A549 (cell line): ENCODE measurements around the gene FGD4.

ENCODE experiments used
- BHLHE40 ChIP-seq: IDR thresholded peaks from 2 replicates; pipeline ENCODE4 v1.6.1; 2012; ENCODE audit warnings: low read depth, low read length, inconsistent platforms
- HOXA7 ChIP-seq: fragments of 250-450 bp; sonication (Bioruptor Pico); IDR thresholded peaks from 2 replicates; pipeline ENCODE4 v1.5.0; 2020; ENCODE audit warnings: mild to moderate bottlenecking, moderate library complexity
- KDM1A ChIP-seq: fragments of 200-600 bp; sonication (generic); IDR thresholded peaks from 2 replicates; pipeline ENCODE4 v1.6.1; 2016; ENCODE audit warnings: low read depth, mild to moderate bottlenecking
- POLR2A ChIP-seq: IDR thresholded peaks from 2 replicates; pipeline ENCODE4 v1.6.1; 2012; ENCODE audit warnings: mild to moderate bottlenecking, low read length
- RAD21 ChIP-seq, 2 experiments: fragments of >200 bp in 1 of 2; sonication (Bioruptor Twin) in 1 of 2; formaldehyde crosslinking in 1 of 2; IDR thresholded peaks in 1 of 2; conservative IDR thresholded peaks in 1 of 2; 2 replicates in 1 of 2; 3 replicates in 1 of 2; pipeline ENCODE4 v1.6.1; 2012 to 2018; ENCODE audit warnings: inconsistent platforms in 1 of 2
- RNF2 ChIP-seq: fragments of 200-600 bp; sonication (generic); IDR thresholded peaks from 2 replicates; pipeline ENCODE4 v1.6.1; 2016; ENCODE audit warnings: low read depth, mild to moderate bottlenecking, antibody characterized with exemption, moderate library complexity, borderline replicate concordance
- ZNF302 ChIP-seq: fragments of 250-450 bp; sonication (Bioruptor Pico); IDR thresholded peaks from 2 replicates; pipeline ENCODE4 v1.9.0; 2021; ENCODE audit warnings: inconsistent platforms, mild to moderate bottlenecking, moderate library complexity
- TF ChIP-seq, protein P1 (sequence below): fragments of >200 bp; sonication (Bioruptor Twin); formaldehyde crosslinking; IDR thresholded peaks from 3 replicates; pipeline ENCODE4 v1.5.1; 2016
- TF ChIP-seq, protein P2 (sequence below): fragments of 200-600 bp; sonication (generic); IDR thresholded peaks from 2 replicates; pipeline ENCODE4 v1.6.1; 2016; ENCODE audit warnings: antibody characterized with exemption, mild to moderate bottlenecking, moderate library complexity

DNA sequence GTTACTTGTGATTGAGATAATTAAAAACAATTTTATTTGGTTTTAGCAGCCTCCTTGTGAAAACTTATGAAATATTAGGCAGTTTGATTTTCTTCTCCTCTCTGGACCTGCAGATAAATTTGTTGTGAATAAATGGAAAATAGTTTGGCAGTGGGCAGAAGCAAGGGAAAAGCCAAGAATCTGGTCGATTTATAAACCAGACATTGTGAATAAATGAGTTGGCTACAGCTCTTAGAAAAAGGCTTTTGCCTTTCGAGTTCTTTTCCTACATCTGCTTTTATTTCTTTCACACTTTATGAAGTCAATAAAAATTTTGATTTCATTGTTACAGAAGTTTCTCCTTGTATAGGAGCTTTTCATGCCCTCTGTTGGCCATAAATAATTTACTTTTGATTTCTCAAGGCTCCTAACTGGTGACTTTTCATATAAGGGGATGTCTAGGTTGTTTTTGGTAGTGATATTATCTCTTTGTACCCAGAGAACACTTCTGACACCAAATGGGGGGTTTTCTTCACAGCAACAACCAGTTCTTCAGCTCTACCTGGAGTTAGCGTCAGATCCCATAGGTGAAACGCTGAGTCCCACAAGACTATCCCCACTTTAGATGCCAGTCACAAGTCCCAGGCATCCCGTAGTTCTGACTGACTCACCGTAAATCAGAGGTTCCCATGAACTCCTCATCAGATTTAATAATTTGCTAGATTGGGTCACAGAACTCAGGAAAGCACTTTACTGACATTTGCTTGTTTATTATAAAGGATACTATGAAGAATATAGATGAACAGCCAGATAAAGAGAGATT lies 143.3 kb downstream of the FGD4 start:
- TF ChIP-seq, protein P1, sequence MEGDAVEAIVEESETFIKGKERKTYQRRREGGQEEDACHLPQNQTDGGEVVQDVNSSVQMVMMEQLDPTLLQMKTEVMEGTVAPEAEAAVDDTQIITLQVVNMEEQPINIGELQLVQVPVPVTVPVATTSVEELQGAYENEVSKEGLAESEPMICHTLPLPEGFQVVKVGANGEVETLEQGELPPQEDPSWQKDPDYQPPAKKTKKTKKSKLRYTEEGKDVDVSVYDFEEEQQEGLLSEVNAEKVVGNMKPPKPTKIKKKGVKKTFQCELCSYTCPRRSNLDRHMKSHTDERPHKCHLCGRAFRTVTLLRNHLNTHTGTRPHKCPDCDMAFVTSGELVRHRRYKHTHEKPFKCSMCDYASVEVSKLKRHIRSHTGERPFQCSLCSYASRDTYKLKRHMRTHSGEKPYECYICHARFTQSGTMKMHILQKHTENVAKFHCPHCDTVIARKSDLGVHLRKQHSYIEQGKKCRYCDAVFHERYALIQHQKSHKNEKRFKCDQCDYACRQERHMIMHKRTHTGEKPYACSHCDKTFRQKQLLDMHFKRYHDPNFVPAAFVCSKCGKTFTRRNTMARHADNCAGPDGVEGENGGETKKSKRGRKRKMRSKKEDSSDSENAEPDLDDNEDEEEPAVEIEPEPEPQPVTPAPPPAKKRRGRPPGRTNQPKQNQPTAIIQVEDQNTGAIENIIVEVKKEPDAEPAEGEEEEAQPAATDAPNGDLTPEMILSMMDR, result no peak; the same call in 2 of the 3 replicates
- no peak for TF ChIP-seq RNF2
- no peak for TF ChIP-seq ZNF302 (CRISPR knock-in tag)
- no peak for TF ChIP-seq HOXA7 (CRISPR knock-in tag)
- TF ChIP-seq BHLHE40, result no peak
- 0 out of 5 replicates have a peak, but pooled peaks of 1 of the 2 experiments have one; percentile 10 for TF ChIP-seq RAD21 (conservative IDR thresholded peaks at IDR 0.05 in 1 of 2, IDR thresholded peaks at IDR 0.05 in 1 of 2)
- no peak for TF ChIP-seq KDM1A
- TF ChIP-seq POLR2A, result no peak
- TF ChIP-seq, protein P2, sequence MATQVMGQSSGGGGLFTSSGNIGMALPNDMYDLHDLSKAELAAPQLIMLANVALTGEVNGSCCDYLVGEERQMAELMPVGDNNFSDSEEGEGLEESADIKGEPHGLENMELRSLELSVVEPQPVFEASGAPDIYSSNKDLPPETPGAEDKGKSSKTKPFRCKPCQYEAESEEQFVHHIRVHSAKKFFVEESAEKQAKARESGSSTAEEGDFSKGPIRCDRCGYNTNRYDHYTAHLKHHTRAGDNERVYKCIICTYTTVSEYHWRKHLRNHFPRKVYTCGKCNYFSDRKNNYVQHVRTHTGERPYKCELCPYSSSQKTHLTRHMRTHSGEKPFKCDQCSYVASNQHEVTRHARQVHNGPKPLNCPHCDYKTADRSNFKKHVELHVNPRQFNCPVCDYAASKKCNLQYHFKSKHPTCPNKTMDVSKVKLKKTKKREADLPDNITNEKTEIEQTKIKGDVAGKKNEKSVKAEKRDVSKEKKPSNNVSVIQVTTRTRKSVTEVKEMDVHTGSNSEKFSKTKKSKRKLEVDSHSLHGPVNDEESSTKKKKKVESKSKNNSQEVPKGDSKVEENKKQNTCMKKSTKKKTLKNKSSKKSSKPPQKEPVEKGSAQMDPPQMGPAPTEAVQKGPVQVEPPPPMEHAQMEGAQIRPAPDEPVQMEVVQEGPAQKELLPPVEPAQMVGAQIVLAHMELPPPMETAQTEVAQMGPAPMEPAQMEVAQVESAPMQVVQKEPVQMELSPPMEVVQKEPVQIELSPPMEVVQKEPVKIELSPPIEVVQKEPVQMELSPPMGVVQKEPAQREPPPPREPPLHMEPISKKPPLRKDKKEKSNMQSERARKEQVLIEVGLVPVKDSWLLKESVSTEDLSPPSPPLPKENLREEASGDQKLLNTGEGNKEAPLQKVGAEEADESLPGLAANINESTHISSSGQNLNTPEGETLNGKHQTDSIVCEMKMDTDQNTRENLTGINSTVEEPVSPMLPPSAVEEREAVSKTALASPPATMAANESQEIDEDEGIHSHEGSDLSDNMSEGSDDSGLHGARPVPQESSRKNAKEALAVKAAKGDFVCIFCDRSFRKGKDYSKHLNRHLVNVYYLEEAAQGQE, result no peak
